Left forelimb (tissue), 1 donor: ENCODE results near the gene CDON.
"Not testable (repeated sequence)": the region's sequence is repeated elsewhere in the genome, so short reads cannot be mapped to it uniquely, and the experiment has no call there.

Experiments
- DNase-seq: peaks from one replicate; pipeline ENCODE4 v3.0.0-alpha.2; 2018; ENCODE audit warnings: low spot score

CDON gene

DNA sequence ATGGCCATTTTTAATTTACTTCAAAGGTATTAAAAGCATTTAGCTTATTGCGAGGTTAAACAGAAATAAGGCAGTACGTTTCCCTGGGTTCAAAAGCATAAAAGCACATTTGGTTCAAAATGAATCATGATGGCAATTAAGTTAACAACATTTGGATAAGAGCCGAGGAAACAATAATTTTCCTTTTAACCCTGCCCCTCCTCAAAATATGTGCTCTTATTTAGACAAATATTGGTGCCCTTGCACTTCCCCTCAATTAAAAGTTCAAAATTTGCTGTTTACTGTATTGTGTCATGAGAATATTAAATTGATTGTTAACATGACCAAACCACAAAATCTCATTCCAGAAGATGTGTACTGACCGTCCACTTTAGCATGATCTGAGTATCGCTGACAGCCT lies 68.2 kb downstream of the CDON start:
- no peak for DNase-seq

DNA sequence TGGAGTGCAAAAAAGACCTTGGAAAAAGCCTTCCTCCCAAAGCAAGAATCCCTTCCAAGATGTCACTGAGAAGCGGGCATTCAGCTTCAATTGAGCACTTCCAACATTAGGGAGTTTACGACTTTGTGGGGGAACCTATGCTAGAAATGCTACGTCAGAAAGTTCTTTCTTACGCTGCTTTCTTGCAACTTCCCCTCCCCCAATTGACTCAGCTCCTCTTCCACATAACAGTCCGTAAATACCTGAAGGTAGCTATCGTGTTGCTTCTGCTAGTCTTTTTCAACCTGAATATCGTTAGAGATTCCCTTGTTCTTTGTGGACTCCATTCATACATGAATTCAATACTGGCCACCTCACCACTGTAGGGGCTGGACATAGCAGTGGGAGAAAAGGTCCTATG lies 69.8 kb downstream of the CDON start:
- DNase-seq = no peak

DNA sequence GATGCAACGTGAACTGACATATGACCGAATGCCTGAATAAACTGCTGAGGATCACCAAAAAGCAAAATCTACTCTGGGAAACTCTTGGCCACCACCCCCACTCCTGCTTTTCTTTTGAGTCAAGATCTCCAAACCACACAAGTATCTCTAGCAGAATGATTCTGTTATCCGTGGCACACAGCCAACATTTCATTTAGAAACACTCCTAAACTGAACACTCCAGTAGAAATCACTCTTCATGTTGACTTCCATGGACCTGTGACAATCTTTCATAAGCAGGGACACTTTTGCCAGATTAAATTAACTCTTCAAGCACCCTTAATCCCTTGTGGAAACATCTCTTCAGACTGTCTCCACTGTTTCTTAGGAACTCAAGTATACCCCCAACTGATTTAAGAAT lies 72.4 kb downstream of the CDON start:
- no peak for DNase-seq

DNA sequence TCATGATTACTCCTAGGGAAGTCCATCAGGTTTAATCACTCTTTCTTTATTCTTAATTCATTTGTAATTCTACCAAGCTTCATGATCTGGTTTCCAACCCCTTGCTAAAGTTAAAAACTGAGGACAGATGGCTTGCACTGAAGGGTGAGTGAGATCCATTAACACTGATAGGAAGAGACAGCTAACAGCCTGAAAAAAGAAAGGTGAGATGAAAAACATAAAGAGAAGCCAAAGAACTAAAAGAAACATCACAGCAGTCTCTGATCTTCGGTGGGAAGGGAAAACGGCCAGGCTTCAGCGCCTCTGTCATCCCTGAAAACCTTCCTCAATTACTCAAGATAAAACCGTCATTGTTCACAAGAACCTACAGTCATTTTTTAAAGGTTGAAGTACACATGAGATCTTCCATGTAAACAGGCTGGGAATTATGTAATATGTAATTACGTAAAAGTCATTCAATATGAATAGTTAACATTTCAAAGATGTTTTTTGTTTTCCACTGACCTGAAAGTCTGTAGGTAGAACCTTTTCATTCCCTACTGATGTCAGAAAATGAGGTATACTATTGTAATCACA lies 75.5 kb downstream of the CDON start:
- no peak for DNase-seq

DNA sequence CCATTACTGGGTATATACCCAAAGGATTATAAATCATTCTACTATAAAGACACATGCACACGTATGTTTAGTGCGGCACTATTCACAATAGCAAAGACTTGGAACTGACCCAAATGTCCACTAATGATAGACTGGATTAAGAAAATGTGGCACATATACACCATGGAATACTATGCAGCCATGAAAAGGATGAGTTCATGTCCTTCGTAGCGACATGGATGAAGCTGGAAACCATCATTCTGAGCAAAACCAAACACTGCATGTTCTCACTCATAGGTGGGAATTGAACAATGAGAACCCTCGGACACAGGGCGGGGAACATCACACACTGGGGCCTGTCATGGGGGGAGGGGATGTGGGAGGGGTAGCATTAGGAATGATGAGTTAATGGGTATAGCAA lies 76.7 kb downstream of the CDON start:
- DNase-seq = not testable (repeated sequence)

DNA sequence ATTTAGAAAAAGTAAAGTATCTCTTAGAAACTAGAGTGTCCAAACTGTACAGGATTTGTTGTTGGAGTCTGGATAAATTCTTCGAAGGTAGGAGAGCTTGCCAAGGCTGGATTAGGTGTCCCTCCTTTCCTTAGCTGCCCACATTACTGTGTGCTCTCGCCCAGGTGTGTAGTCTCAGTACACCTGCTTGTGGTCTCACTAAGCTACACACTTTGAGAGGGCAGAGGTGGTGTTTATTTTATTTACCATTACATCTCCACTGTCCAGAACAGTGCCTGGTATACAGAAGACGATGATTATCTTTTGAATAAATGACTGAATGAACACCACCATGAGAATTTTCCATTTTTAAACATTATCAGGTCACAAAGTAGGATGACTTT lies 80.3 kb downstream of the CDON start:
- no peak for DNase-seq

DNA sequence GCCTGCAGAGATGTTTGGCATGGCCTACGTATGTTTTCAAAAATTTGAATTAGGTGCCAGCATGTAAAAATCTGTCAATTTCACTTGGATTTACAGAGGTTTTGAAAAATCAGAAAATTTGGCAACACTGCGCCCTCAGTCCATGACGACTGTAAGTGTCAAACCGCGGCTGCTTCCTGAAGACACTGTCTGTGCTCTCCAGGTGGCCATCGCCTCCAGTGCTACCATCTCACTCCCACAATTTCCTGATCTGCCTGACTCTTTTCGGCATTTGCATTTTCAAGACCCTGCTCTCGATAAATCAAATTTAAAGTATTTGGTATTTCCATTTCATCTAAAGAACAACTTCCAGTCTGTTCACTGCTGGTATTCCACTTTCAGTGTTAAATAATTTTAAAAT lies 82.2 kb downstream of the CDON start:
- no peak for DNase-seq

DNA sequence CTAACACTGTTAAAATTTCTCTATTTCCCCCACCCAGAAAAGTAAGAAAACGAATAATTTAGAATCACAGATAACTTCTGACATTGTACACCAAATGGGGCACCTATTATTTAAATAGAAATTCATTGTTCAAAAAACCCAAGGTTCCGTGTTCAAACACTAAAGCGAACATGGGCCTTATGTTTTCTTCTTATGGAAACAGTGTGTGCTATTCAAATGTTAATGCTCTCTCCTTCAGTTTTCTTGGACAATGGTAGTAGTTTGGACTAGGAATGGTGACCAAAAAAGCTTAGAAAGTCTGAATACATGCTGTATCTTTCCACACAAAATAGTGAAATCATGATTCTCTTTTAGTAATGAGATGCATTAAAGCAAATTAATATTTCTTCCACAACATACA lies 83.2 kb downstream of the CDON start:
- DNase-seq = no peak

DNA sequence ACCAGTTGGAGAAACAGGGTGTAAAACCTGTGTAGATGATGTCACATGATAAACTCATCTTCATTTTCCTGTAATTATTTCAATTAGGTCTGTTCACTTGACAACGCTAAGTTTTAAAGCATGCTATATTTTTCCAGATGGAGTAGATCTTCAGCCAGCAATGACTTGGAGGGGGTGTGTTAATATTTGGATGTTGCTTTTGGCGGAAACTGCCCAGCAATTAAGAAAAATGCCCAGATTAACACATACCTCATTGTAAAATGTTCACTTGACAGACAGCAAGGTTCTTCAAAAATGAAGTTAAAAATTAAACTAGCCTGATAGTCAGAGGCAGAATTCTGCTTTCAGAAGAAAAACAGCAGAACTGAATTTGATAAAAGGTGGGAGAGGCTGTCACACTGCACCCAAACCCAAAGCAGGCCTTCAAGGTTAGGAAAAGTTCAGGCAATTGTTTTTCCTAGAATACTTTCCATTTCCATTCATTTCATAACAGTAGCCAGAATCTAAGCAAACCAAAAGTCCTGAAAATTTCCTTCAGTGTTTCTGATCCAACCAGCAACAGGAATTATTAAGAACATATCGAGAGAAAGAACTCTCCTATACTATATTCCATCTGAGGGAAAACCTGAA lies 83.8 kb downstream of the CDON start:
- no peak for DNase-seq

DNA sequence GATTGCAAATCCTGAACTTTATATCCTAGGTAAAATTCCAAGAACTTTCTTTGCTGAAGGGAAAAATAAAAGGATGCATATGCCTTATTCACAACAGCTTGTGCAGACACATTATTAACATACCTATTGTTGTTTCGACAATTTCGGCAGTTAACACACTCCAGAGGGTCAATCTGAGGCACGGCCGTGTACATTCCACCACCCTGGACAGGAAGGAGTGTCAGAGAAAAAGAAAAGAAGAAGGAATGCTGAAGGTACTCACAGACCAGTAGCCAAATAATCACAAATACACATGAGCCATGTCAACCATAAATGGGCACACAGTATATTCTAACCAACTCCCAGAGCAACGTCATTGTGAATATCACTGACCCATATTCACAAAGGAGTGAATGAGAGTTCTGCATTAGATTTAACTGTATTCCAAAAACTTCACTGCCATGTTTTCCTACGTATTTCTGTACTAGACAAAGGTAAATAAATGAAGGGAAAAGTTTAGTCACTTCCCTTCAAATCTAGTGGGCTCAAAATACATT lies 84.4 kb downstream of the CDON start:
- DNase-seq = no peak

DNA sequence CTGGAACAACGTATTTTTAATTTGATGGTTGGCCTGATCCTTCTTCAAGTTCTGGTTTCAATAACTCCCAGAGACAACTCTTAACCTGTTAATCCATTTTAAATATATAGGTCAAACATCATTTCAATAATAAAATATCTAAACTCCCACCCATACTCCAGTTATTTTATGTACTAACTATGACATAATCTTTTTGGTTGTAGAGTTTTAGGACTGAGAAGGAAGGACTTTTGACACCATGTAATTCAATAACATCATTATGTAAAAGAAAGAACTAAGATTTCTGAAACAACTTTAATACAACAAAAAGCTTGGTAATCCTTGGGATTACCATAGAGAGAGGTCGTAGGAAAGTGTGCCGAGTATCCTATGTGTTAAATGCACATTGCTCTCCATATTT lies 85.3 kb downstream of the CDON start:
- DNase-seq = no peak

DNA sequence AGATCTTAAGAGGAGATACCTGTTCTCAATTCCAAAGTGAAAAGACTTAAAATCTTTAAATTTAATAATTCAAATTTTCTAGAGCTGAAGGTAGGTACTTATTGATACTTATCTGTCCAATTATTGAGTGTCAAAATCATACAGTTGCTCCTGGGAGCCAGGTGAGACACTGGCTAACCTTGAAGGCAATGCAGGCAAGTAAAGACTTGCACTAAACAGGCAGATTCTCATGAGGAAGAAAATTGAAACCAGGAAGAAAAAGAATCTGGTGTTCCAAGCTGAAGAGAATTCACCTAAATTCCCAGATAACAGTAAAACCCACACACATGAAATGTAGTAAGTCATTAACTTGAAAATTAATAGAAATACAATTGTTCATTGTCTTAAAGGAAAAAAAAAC lies 86.5 kb downstream of the CDON start:
- no peak for DNase-seq

DNA sequence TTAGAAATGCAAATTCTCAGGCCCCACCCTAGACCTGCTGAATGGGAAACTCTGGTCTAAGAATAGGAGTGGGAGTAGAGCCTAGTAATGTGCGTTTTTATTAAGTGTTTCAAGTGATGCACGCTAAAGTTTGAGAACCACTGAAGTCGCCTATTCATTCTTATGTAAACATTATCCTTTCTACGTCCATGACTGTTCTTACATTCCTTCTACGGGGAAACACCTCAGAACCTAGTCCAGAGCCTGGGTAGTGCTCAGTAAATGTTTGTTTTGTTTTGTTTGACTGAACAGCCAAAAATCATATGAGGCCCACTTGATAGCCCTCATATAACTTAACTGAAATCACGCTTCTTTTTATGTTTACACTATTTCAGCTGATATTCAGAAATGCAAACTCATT lies 87.0 kb downstream of the CDON start:
- no peak for DNase-seq

DNA sequence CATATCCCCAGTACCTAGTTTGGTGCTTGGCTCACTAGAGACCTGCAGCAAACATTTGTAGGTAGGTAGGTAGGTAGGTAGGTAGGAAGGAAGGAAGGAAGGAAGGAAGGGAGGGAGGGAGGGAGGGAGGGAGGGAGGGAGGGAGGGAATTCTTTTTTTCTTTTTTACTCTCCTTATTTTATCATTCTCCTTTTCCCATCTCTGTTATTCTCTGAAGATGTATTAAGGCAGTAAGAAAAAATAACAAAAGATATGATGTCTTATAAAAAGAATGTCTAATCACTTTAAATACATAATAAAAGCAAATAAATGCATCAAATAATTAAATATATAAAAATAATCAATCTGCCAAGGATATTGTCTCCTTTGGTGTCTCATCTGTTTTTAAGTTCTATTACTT lies 88.4 kb downstream of the CDON start:
- DNase-seq = no peak

DNA sequence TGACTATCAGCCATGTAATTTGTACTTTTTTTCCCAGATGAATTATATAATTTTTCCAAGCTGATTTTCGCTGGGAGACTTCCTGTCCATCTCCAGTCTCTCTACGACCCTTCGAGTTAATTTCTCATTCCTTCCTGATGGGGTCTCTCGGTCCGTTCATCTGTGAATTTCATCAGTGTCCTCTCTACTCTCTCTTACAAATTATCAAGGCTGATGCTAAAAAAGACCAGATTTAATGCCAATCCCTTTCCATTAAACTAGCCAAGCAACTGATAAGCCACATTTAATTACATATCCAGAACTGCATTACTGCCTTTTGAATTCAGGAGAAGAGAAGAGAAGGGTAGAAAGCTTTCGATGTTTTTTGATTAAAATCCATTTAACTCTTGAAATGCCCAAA lies 91.0 kb downstream of the CDON start:
- DNase-seq = no peak

DNA sequence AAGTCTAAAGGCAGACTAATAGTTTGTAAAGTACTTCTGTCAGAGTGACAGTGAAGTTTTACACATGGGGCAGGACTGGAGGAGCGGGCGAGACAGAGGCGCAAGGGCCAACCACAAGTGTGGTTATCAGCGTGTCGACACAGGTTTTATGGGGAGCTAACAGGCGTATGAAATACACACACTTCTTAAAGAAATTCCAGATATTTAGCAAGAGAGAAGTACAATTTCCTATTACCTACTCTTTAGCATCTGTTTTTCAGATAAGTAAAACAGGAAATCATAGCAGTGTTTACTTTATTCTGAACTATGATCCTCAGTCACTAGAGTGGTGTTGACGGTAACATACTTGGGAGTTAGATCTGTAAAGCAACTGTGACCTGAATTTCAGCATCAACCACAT lies 94.3 kb downstream of the CDON start:
- DNase-seq = no peak

DNA sequence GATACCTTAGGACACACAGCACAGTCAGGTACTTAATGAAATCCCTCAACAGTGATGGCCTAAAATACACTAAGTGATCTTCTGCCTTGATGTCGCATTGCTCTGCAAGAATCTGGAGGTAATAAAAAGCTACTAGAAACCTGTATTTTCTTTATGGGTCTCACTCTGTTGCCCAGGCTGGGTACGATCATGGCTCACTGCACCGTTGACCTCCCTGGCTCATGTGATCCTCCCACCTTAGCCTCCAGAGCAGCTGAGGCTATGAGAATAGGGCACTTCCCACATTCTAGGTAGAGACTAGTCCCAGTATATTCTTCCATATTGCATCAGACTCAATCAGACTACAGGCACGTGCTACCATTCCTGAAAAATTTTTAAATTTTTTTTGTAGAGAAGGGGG lies 95.2 kb downstream of the CDON start:
- no peak for DNase-seq

DNA sequence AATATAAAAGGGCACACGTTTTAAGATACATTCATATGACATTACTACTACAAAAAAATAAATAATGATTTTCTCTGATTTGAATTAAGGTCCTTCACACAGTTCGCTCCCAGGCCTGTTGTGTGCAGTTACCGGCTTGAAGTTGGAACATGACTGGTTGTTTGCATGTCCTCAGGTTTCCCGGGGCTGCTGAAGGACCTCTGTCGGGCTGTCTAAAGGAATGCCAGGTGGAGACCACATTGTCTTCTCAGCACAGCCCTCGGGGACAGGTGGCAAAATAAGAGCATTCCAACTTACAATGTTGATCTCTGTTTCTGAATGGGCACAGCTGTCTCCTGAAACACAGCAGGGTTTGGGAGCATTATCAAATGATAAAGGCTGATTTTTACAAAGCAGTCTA lies 101.9 kb downstream of the CDON start:
- no peak for DNase-seq

DNA sequence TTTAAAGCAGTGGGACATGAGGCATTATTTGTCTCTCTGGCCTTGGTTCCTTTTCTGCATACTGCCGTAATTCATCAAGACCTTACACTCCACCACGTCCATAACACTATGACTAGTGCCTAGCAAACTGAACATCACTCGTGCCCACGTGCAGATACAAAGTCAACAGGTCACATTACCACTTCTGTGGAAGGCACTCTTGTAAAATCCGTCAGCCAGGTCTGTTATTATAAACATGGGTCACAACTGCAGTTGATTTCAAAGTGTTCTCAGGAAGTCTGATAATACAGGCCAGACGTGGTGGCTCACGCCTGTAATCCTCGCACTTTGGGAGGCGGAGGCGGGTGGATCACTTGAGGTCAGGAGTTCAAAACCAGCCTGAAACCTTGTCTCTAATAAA lies 102.7 kb downstream of the CDON start:
- DNase-seq = no peak

DNA sequence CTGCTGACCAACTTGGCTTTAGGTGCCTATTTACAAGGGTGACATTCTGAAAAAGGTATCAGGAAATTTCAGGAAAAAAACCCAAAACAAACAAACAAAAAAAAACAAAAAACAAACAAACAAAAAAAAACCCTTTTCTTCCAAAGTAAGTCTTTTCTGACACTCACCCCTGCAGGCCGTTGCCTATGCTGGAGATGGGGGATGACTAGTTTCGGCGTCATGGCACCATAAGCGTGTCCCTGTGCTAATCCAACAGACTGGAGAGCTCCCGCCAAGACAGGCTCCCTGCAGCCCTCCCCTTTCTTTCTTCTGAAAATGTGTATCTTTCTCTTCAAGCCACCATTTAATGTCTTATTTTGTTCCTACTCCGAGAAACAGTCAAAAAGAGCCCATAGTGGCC lies 103.2 kb downstream of the CDON start:
- no peak for DNase-seq

DNA sequence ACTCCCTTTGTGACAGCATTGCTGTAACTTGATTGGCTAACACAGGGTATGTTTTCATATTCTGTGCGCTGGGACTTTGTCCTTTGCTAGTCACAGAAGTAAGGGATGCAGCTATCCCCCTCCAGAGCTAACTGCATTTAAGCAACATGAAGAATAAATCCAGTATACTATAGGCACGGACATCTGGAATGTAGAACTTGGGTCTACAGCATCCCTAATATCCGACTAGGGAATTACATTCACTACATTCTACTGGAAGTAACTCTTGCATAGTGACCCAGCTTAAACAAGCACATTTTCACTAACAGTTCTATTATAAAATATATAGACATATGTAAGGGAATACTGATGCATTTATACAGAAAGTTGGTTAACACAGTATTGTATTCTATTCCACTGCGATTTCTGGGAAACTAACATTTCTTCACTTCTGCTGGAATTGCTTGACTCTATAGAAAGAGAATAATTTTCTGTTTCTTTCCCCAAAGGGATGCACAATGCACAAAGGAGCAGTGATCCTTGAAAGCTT lies 103.7 kb downstream of the CDON start:
- no peak for DNase-seq

DNA sequence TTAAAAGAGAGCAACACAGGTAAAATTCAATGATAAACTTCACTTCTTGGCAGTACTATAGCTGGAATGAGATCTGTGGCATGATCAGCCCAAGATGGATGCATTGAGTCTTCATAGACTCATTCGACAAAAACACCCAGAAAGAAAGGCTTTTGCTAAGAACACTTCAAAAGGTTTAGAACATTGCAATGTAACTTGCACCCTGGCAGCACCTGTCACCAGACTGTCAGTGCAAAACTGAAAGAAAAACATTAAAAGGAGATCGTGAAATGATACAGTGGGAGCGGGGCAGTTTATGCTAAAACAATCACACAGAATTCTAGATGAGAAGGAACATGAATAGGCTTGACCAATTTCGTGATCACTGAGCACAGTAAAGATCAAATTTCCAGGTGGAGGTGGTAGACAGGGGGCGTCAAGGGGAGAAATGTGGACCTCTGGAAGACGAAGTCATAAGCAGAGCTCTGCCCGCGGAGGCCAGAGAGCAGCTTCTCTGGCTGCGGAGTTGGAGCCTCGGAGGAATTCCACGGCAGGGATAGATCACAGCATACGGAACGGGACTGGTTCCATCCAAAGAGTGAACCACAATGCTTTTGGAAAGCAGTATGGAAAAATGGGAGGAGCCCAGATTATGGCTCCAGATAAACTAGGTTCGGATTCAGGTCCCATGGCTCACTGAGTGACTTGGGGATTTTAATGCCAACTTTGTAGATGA lies 104.9 kb downstream of the CDON start:
- no peak for DNase-seq

DNA sequence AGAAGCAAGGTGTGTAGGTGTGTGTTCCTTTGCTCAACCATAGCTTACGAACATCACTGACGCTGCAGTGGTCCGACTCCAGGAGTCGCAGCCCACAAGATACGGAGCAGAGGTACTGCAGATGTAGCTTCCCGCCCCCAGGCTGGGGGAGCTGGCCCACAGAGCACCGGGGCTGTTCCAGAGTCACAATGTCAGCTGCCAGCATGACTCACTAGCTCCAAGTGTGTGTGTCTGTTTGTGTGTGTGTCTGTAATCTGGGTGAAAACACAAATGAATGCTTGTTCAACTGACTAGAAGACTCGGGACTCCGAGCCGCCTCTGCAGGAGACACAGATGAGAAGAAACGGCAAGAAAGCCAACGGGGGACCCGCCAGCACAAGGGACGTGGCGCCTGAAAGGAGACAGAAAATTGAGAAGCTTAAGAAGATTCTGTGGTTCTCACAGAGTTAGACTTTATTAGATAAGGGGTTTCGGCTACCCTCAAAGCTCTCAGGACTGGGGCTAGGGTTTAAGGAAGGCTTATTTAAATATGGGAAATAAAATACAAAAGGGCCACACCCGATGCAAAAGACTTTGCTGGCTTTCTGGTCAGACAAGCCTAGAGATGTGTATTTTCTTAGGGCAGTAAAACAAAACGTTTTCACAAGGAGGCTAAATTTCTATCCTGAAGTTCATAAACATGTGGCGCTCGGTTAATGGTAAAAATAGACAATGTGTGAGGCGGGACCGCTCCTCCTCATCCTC lies 106.1 kb downstream of the CDON start:
- peak; percentile 60 for DNase-seq
